Activated T-cell treated with anti-CD3 and anti-CD28 coated beads, Interleukin-2, amount 50 U/mL, for 72 hours (primary cell): ENCODE data around the gene FAM170B. TPM values are rescaled to one million over a fixed set of nuclear protein-coding genes. Genes with fewer than 3 reads are reported as not detected.
A peak's percentile ranks its signal among the peaks of the same experiment; 100 is the strongest.

Experiments
- ATAC-seq, 2 donors: fragments of 150-1000 bp; cut with Tn5 transposase; replicated peaks in 1 of 2; 2 replicates each; pipeline ENCODE4 v1.10.0; 2021; ENCODE audit warnings: moderate library complexity in 2 of 2, mild to moderate bottlenecking in 1 of 2
- DNase-seq, 2 donors: peaks; one replicate each; pipeline ENCODE4 v3.0.0; 2021 to 2022; ENCODE audit warnings: mixed read lengths in 1 of 2
- H3K27ac Mint-ChIP-seq: one replicate; pipeline ENCODE4 v1.8.0; 2022; ENCODE audit warnings: mild to moderate bottlenecking, moderate library complexity, mixed read lengths
- H3K27me3 Mint-ChIP-seq: one replicate; pipeline ENCODE4 v1.8.0; 2022; ENCODE audit warnings: low read depth, mixed read lengths
- H3K36me3 Mint-ChIP-seq, 2 donors: one replicate each; pipeline ENCODE4 v1.8.0; 2022; ENCODE audit warnings: mixed read lengths in 2 of 2, mild to moderate bottlenecking in 1 of 2; ENCODE audit not compliant: insufficient read depth in 2 of 2
- H3K4me1 Mint-ChIP-seq: one replicate; pipeline ENCODE4 v1.8.0; 2022; ENCODE audit warnings: low read depth, mixed read lengths
- H3K4me3 Mint-ChIP-seq, 2 donors: one replicate each; pipeline ENCODE4 v1.8.0; 2022; ENCODE audit warnings: mild to moderate bottlenecking in 2 of 2, mixed read lengths in 2 of 2, moderate library complexity in 2 of 2
- H3K9me3 Mint-ChIP-seq, 2 donors: one replicate each; pipeline ENCODE4 v1.8.0; 2022; ENCODE audit warnings: mixed read lengths in 2 of 2
- total RNA-seq, 2 donors: library from RNA; stranded (reverse); gene quantifications; one replicate each; pipeline ENCODE4 v1.2.3, GENCODE V29; 2022

The FAM170B gene
- total RNA-seq, 2 donors from 2014 or later = 0.16 TPM; not detected in 1

GRCh38 chr10:49118430-49119074 lies 15.3 kb downstream of the FAM170B start:
- no peak overlapping the region for H3K4me3 Mint-ChIP-seq
- H3K4me1 Mint-ChIP-seq = no peaks in the 10 kb centered on the region
- H3K27me3 Mint-ChIP-seq = peaks cover 52% of the 10 kb centered on the region
- ATAC-seq = no peak
- no peak overlapping the region for H3K27ac Mint-ChIP-seq
- H3K9me3 Mint-ChIP-seq = peaks cover 2 to 3% of the 10 kb centered on the region in 2 donors
- peaks cover 0 to 2% of the 10 kb centered on the region in 2 donors for H3K36me3 Mint-ChIP-seq
- no peak for DNase-seq

GRCh38 chr10:49117376-49118070 lies 16.3 kb downstream of the FAM170B start:
- H3K4me3 Mint-ChIP-seq = no peak overlapping the region
- H3K36me3 Mint-ChIP-seq = peaks cover 0 to 2% of the 10 kb centered on the region in 2 donors

GRCh38 chr10:49116509-49117375 lies 17.1 kb downstream of the FAM170B start:
- peak; percentile 9 to 22 for ATAC-seq
- Mint-ChIP-seq H3K4me3 (no peak overlapping the region), H3K4me1 (no peaks in the 10 kb centered on the region), H3K27me3 (peaks cover 52% of the 10 kb centered on the region), H3K27ac (no peak overlapping the region), H3K9me3 (peaks cover under 1 to 1% of the 10 kb centered on the region in 2 donors), H3K36me3 (peaks cover 0 to under 1% of the 10 kb centered on the region in 2 donors)
- no peak for DNase-seq

More at GRCh38 chr10:49117376-49118070, 16.3 kb downstream of the FAM170B start:
- DNase-seq = no peak
- Mint-ChIP-seq H3K4me1 (no peaks in the 10 kb centered on the region), H3K9me3 (peaks cover 2 to 3% of the 10 kb centered on the region in 2 donors), H3K27me3 (peaks cover 55% of the 10 kb centered on the region), H3K27ac (no peak overlapping the region)
- ATAC-seq = no peak

- DNase-seq (peak; percentile 10 to 20), ATAC-seq (peak; percentile 64 to 77)
- peak overlapping the region in 1 of 2 donors; percentile 27 for H3K4me3 Mint-ChIP-seq
Measured at GRCh38 chr10:49115796-49116508, 17.9 kb downstream of the FAM170B start.

GRCh38 chr10:49115015-49115795 lies 18.6 kb downstream of the FAM170B start, which contains the start of gene VSTM4:
Gene VSTM4, minus strand, starts transcription at chr10:49115522. Its CDS starts 37 bp downstream, at chr10:49115485.
- peak; percentile 10 to 20 for DNase-seq
- no peak within 1 kb of the TSS for H3K27ac Mint-ChIP-seq
- H3K27me3 Mint-ChIP-seq = peaks cover 40% of the 10 kb centered on the region
- ATAC-seq = peak; percentile 61 to 64
- no peaks in the 10 kb centered on the region for H3K4me1 Mint-ChIP-seq
- H3K4me3 Mint-ChIP-seq = peak within 1 kb of the TSS; percentile 43 to 55
- no peaks in the 10 kb centered on the region for H3K9me3 Mint-ChIP-seq
- H3K36me3 Mint-ChIP-seq = no peaks in the 10 kb centered on the region

More at GRCh38 chr10:49115796-49116508, 17.9 kb downstream of the FAM170B start:
- H3K9me3 Mint-ChIP-seq = no peaks in the 10 kb centered on the region
- H3K36me3 Mint-ChIP-seq = no peaks in the 10 kb centered on the region
- peaks cover 44% of the 10 kb centered on the region for H3K27me3 Mint-ChIP-seq
- no peak overlapping the region for H3K27ac Mint-ChIP-seq
- no peaks in the 10 kb centered on the region for H3K4me1 Mint-ChIP-seq

GRCh38 chr10:49114718-49115014 lies 19.2 kb downstream of the FAM170B start:
- ATAC-seq (no peak), DNase-seq (no peak)
- peak overlapping the region; percentile 43 to 55 for H3K4me3 Mint-ChIP-seq
- H3K27me3 Mint-ChIP-seq = peaks cover 40% of the 10 kb centered on the region
- no peaks in the 10 kb centered on the region for H3K36me3 Mint-ChIP-seq
- no peaks in the 10 kb centered on the region for H3K9me3 Mint-ChIP-seq
- no peaks in the 10 kb centered on the region for H3K4me1 Mint-ChIP-seq
- H3K27ac Mint-ChIP-seq = no peak overlapping the region

GRCh38 chr10:49113741-49114141 lies 20.1 kb downstream of the FAM170B start:
- ATAC-seq (no peak), DNase-seq (no peak)
- no peak overlapping the region for H3K4me3 Mint-ChIP-seq
- no peak overlapping the region for H3K27ac Mint-ChIP-seq
- peaks cover 38% of the 10 kb centered on the region for H3K27me3 Mint-ChIP-seq
- no peaks in the 10 kb centered on the region for H3K36me3 Mint-ChIP-seq
- no peaks in the 10 kb centered on the region for H3K4me1 Mint-ChIP-seq
- H3K9me3 Mint-ChIP-seq = no peaks in the 10 kb centered on the region

GRCh38 chr10:49112851-49113250 lies 21.0 kb downstream of the FAM170B start:
- Mint-ChIP-seq H3K27me3 (peaks cover 29% of the 10 kb centered on the region), H3K4me3 (no peak overlapping the region), H3K27ac (no peak overlapping the region), H3K36me3 (no peaks in the 10 kb centered on the region), H3K4me1 (no peaks in the 10 kb centered on the region), H3K9me3 (no peaks in the 10 kb centered on the region)
- DNase-seq (no peak), ATAC-seq (no peak)

- H3K27me3 Mint-ChIP-seq = peaks cover 27% of the 10 kb centered on the region
- no peaks in the 10 kb centered on the region for H3K36me3 Mint-ChIP-seq
- H3K9me3 Mint-ChIP-seq = no peaks in the 10 kb centered on the region
- no peaks in the 10 kb centered on the region for H3K4me1 Mint-ChIP-seq
- H3K27ac Mint-ChIP-seq = no peak overlapping the region
- ATAC-seq = no peak
- DNase-seq = no peak
- no peak overlapping the region for H3K4me3 Mint-ChIP-seq
Measured at GRCh38 chr10:49112098-49112497, 21.7 kb downstream of the FAM170B start.

GRCh38 chr10:49111320-49111698 lies 22.5 kb downstream of the FAM170B start:
- Mint-ChIP-seq H3K27ac (no peak overlapping the region), H3K4me1 (no peaks in the 10 kb centered on the region), H3K9me3 (no peaks in the 10 kb centered on the region), H3K27me3 (peaks cover 26% of the 10 kb centered on the region), H3K36me3 (no peaks in the 10 kb centered on the region), H3K4me3 (no peak overlapping the region)
- ATAC-seq (no peak), DNase-seq (no peak)

GRCh38 chr10:49110684-49111319 lies 23.0 kb downstream of the FAM170B start:
- DNase-seq = no peak
- H3K4me1 Mint-ChIP-seq = no peaks in the 10 kb centered on the region
- peaks cover 24% of the 10 kb centered on the region for H3K27me3 Mint-ChIP-seq
- ATAC-seq = no peak
- no peak overlapping the region for H3K27ac Mint-ChIP-seq
- no peaks in the 10 kb centered on the region for H3K36me3 Mint-ChIP-seq
- no peak overlapping the region for H3K4me3 Mint-ChIP-seq
- H3K9me3 Mint-ChIP-seq = no peaks in the 10 kb centered on the region
